A549 (cell line): Measurements from ENCODE around the gene HOXD9. TPM values are rescaled to one million over a fixed set of nuclear protein-coding genes. Genes with fewer than 3 reads are reported as not detected.

ENCODE experiments used
- ATAC-seq, 2 experiments: fragments of 200-7000 bp in 1 of 2; fragments of >200 bp in 1 of 2; cut with Nextera tagmentation in 1 of 2; cut with Tn5 transposase in 1 of 2; 3 replicates each; pipeline versions ENCODE4 v1.8.0 to v1.9.1; 2018 to 2020; ENCODE audit warnings: mild to moderate bottlenecking in 1 of 2, moderate library complexity in 1 of 2
- CTCF ChIA-PET: fragments of 300-600 bp; sonication (Branson Sonifier 250); formaldehyde crosslinking; extraction: SDS; loops from one replicate; lab custom pipeline; 2021; ENCODE audit warnings: antibody characterized with exemption, inconsistent platforms; lab: Yijun Ruan, JAX
- POLR2A ChIA-PET: fragments of 350-600 bp; formaldehyde crosslinking; extraction: SDS; loops from one replicate; lab custom pipeline; 2021; ENCODE audit warnings: antibody characterized with exemption, inconsistent platforms; lab: Yijun Ruan, JAX
- DNase-seq, 2 experiments: peaks; one replicate each; pipeline versions ENCODE4 v3.0.0 to v3.0.0-alpha.2; 2011 to 2016; ENCODE audit warnings: low read depth in 1 of 2, low spot score in 1 of 2
- FAIRE-seq: peaks from 2 replicates; lab custom pipeline; 2011; peaks lifted over from hg19 to GRCh38; lab: Jason Lieb, UNC
- H3K27ac ChIP-seq, 2 experiments: fragments of >200 bp; sonication (Bioruptor Twin); formaldehyde crosslinking; 3 replicates each; pipeline ENCODE4 v1.5.1; 2016 to 2017
- H3K4me1 ChIP-seq: fragments of >200 bp; sonication (Bioruptor Twin); formaldehyde crosslinking; 3 replicates; pipeline ENCODE4 v1.6.1; 2016
- H3K4me2 ChIP-seq: fragments of >200 bp; sonication (Bioruptor Twin); formaldehyde crosslinking; 3 replicates; pipeline ENCODE4 v1.6.1; 2016
- H3K4me3 ChIP-seq: fragments of >200 bp; sonication (Bioruptor Twin); formaldehyde crosslinking; 3 replicates; pipeline ENCODE4 v1.5.1; 2016
- H3K9me3 ChIP-seq: fragments of >200 bp; sonication (Bioruptor Twin); formaldehyde crosslinking; 3 replicates; pipeline ENCODE4 v1.6.1; 2016
- BHLHE40 ChIP-seq: IDR thresholded peaks from 2 replicates; pipeline ENCODE4 v1.6.1; 2012; ENCODE audit warnings: low read depth, low read length, inconsistent platforms
- CHD2 ChIP-seq: fragments of 150-350 bp; IDR thresholded peaks from 2 replicates; pipeline ENCODE4 v1.6.1; 2014; ENCODE audit warnings: low read length; ENCODE audit not compliant: partially characterized antibody
- KDM1A ChIP-seq: fragments of 200-600 bp; sonication (generic); IDR thresholded peaks from 2 replicates; pipeline ENCODE4 v1.6.1; 2016; ENCODE audit warnings: low read depth, mild to moderate bottlenecking
- NPAS2 ChIP-seq: fragments of 250-450 bp; sonication (Bioruptor Pico); IDR thresholded peaks from 2 replicates; pipeline ENCODE4 v1.8.0; 2022; ENCODE audit warnings: mild to moderate bottlenecking, moderate library complexity, borderline replicate concordance
- RAD21 ChIP-seq, 2 experiments: fragments of >200 bp in 1 of 2; sonication (Bioruptor Twin) in 1 of 2; formaldehyde crosslinking in 1 of 2; IDR thresholded peaks in 1 of 2; conservative IDR thresholded peaks in 1 of 2; 2 replicates in 1 of 2; 3 replicates in 1 of 2; pipeline ENCODE4 v1.6.1; 2012 to 2018; ENCODE audit warnings: inconsistent platforms in 1 of 2
- RARB ChIP-seq: fragments of 250-450 bp; sonication (Bioruptor Pico); IDR thresholded peaks from 2 replicates; pipeline ENCODE4 v1.8.0; 2021; ENCODE audit warnings: mild to moderate bottlenecking, moderate library complexity
- RFX5 ChIP-seq: fragments of 450-650 bp; IDR thresholded peaks from 2 replicates; pipeline ENCODE4 v1.7.1; 2014; ENCODE audit warnings: antibody characterized with exemption, mild to moderate bottlenecking, moderate library complexity
- SMC3 ChIP-seq: fragments of >200 bp; sonication (Bioruptor Twin); formaldehyde crosslinking; IDR thresholded peaks from 3 replicates; pipeline ENCODE4 v1.6.1; 2018; ENCODE audit warnings: inconsistent platforms
- ZC3H11A ChIP-seq: fragments of 450-650 bp; IDR thresholded peaks from 2 replicates; pipeline ENCODE4 v1.6.1; 2014; ENCODE audit warnings: antibody characterized with exemption, mild to moderate bottlenecking
- ZNF302 ChIP-seq: fragments of 250-450 bp; sonication (Bioruptor Pico); IDR thresholded peaks from 2 replicates; pipeline ENCODE4 v1.9.0; 2021; ENCODE audit warnings: inconsistent platforms, mild to moderate bottlenecking, moderate library complexity
- WGBS: methylation state at CpG from one replicate; pipeline ENCODE4 v1.1.6; 2017; ENCODE audit errors: missing lambda C conversion rate; 5-methylcytosine and 5-hydroxymethylcytosine counted together
- polyA plus RNA-seq, 4 experiments: library from polyadenylated mRNA; depleted of rRNA in 3 of 4; stranded (reverse); fragments of >200 nt; fragmentation: RNase III in 1 of 4; extraction: RNeasy Plus Mini Kit Qiagen cat#74134 plus additional on column Dnase treatment in 1 of 4; gene quantifications; 2 replicates in 3 of 4; 3 replicates in 1 of 4; pipeline ENCODE4 v1.2.3, GENCODE V29; 2011 to 2017
- TF ChIP-seq, protein P1 (sequence below): IDR thresholded peaks from 2 replicates; pipeline ENCODE4 v1.6.1; 2012
- TF ChIP-seq, protein P2 (sequence below): fragments of >200 bp; sonication (Bioruptor Twin); formaldehyde crosslinking; IDR thresholded peaks from 3 replicates; pipeline ENCODE4 v1.5.1; 2016
- TF ChIP-seq, protein P3 (sequence below): fragments of 450-650 bp; IDR thresholded peaks from 2 replicates; pipeline ENCODE4 v1.6.1; 2014; ENCODE audit warnings: antibody characterized with exemption

Gene HOXD9
- polyA plus RNA-seq, 2 of the 4 experiments (the other 2 are of a cell fraction), result 0.45 to 1.0 TPM

DNA sequence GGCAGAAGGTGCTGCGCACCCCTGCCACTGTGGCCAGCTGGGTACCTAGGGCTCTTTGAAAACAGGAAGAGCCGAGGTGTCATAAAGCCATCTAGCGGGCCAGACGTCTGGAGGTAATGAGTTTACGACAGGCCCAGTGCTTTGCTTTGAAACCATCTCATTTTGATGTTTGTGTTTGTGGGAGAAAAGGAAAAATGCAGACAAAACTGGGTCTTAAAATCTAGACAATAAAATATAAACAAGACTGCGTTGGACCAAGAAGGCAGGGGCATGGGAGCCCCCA is 3.2 kb downstream of the HOXD9 start:
- CTCF ChIA-PET, result interaction anchor here (0.6 to 9.5 kb wide), 14 partner anchors 9 to 1030 kb away, joined by 3 to 139 read pairs (median 16); partner anchors contain the start of gene HOXD10
- no peak overlapping the region for H3K4me2 ChIP-seq
- no peaks in the 10 kb centered on the region for H3K4me1 ChIP-seq
- H3K27ac ChIP-seq, result no peak overlapping the region
- no peak for DNase-seq
- TF ChIP-seq KDM1A, result no peak
- TF ChIP-seq, protein P1, sequence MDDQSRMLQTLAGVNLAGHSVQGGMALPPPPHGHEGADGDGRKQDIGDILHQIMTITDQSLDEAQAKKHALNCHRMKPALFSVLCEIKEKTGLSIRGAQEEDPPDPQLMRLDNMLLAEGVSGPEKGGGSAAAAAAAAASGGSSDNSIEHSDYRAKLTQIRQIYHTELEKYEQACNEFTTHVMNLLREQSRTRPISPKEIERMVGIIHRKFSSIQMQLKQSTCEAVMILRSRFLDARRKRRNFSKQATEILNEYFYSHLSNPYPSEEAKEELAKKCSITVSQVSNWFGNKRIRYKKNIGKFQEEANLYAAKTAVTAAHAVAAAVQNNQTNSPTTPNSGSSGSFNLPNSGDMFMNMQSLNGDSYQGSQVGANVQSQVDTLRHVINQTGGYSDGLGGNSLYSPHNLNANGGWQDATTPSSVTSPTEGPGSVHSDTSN, result no peak
- TF ChIP-seq CHD2, result no peak
- TF ChIP-seq RFX5, result no peak
- no peak for TF ChIP-seq ZC3H11A
- TF ChIP-seq RARB (CRISPR knock-in tag), result no peak
- no peak for TF ChIP-seq BHLHE40
- TF ChIP-seq, all 56 proteins: peak for 0
- no peak for ATAC-seq
- WGBS, result 80% methylated on average over 6 of the region's 6 CpGs
- POLR2A ChIA-PET, result no interaction called here
- no peak for FAIRE-seq
- no peaks in the 10 kb centered on the region for H3K9me3 ChIP-seq
- H3K4me3 ChIP-seq, result no peak overlapping the region

DNA sequence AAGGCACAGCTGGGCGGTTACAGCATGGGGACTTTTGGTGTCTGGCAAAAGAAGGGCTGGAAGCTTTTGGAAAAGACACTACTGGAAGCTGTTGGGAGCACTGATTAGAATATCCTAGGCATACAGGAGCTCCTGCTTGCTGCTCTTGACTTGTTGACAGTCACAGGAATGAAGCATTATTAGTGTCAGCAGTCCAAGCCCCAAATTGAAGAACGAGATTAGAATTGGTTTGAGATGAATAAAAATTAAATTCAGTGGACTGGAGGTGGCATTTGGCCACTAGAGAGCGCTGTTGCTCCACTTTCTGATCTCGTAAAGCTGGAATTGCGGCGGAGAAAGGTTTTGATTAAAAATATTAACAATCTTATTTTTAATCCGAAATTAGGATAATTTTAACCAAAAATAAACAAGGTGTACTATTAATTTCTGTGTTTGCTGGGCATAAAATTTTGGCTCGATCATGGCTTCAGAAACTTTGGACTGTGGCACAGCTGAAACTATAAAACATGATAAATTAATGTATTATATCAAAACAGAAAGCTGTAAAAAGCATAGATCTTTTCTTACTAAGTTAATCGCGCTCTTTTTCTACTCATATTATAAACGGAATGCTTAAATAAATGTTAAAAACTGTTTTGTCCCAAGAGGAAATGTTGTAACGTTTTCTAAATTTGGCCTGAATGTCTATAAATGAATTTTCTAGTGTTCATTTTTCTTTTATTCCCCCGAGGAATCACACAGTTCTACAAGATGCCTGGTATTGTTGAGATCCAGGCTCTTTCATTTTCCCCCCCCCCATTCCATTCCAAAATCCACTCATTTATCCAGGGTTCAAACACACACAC is 4.6 kb downstream of the HOXD9 start:
- Histone ChIP-seq H3K4me2 (peak overlapping the region; percentile 72), H3K27ac (no peak overlapping the region), H3K4me3 (no peak overlapping the region), H3K9me3 (no peaks in the 10 kb centered on the region), H3K4me1 (0 out of 3 replicates have a peak, but pooled peaks cover 3% of the 10 kb centered on the region)
- TF ChIP-seq SMC3 (peak; percentile 81), ZNF302 (no peak), RAD21 (conservative IDR thresholded peaks at IDR 0.05 in 1 of 2, IDR thresholded peaks at IDR 0.05 in 1 of 2) (peak; percentile 87 to 91)
- TF ChIP-seq, protein P2, sequence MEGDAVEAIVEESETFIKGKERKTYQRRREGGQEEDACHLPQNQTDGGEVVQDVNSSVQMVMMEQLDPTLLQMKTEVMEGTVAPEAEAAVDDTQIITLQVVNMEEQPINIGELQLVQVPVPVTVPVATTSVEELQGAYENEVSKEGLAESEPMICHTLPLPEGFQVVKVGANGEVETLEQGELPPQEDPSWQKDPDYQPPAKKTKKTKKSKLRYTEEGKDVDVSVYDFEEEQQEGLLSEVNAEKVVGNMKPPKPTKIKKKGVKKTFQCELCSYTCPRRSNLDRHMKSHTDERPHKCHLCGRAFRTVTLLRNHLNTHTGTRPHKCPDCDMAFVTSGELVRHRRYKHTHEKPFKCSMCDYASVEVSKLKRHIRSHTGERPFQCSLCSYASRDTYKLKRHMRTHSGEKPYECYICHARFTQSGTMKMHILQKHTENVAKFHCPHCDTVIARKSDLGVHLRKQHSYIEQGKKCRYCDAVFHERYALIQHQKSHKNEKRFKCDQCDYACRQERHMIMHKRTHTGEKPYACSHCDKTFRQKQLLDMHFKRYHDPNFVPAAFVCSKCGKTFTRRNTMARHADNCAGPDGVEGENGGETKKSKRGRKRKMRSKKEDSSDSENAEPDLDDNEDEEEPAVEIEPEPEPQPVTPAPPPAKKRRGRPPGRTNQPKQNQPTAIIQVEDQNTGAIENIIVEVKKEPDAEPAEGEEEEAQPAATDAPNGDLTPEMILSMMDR, result peak; percentile 96
- whole genome bisulfite sequencing, result 16% methylated on average over 13 of the region's 13 CpGs
- ATAC-seq, result 0 out of 6 replicates have a peak, but pooled peaks of 1 of the 2 experiments have one; percentile 10
- DNase-seq, result peak in 1 of 2 experiments; percentile 52
- ChIA-PET POLR2A (interaction anchor here (1.0 kb wide), 2 partner anchors 14 to 525 kb away, joined by 3 to 4 read pairs; no protein-coding TSS in a partner anchor), CTCF (interaction anchor here (0.7 to 9.5 kb wide), 51 partner anchors 9 to 1206 kb away, joined by 3 to 139 read pairs (median 5); partner anchors contain the start of genes HOXD10 and HOXD11)
- no peak for FAIRE-seq

DNA sequence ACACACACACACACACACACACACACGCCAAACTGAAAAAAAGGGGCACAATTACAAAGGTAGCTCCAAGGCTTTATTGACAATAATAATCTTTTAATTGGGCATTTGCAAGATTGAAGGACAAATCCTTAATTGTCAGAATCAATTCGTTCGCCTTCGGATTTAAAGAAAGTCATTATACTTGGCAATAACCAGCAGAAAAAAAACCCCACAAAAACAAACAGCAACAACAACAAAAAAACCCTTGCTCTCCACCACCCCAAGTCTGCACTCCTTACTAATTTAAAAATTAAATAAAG is 5.2 kb downstream of the HOXD9 start:
- ChIA-PET POLR2A (no interaction called here), CTCF (interaction anchor here (0.7 to 9.5 kb wide), 32 partner anchors 11 to 1206 kb away, joined by 3 to 139 read pairs (median 6); partner anchors contain the start of gene HOXD10)
- TF ChIP-seq, protein P3, sequence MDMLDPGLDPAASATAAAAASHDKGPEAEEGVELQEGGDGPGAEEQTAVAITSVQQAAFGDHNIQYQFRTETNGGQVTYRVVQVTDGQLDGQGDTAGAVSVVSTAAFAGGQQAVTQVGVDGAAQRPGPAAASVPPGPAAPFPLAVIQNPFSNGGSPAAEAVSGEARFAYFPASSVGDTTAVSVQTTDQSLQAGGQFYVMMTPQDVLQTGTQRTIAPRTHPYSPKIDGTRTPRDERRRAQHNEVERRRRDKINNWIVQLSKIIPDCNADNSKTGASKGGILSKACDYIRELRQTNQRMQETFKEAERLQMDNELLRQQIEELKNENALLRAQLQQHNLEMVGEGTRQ, result no peak
- TF ChIP-seq NPAS2, result no peak
- TF ChIP-seq, protein P1, result no peak
- DNase-seq (no peak), FAIRE-seq (no peak), ATAC-seq (no peak)
- Histone ChIP-seq H3K4me2 (no peak overlapping the region), H3K4me3 (no peak overlapping the region), H3K4me1 (0 out of 3 replicates have a peak, but pooled peaks cover 3% of the 10 kb centered on the region), H3K9me3 (no peaks in the 10 kb centered on the region), H3K27ac (no peak overlapping the region)
- 74% methylated on average over 4 of the region's 4 CpGs for WGBS
